ENCODE results near the gene FBXO36.
A peak's percentile ranks its signal among the peaks of the same experiment; 100 is the strongest.
"Not testable (repeated sequence)": the region's sequence is repeated elsewhere in the genome, so short reads cannot be mapped to it uniquely, and the experiment has no call there.

The FBXO36 gene

DNA sequence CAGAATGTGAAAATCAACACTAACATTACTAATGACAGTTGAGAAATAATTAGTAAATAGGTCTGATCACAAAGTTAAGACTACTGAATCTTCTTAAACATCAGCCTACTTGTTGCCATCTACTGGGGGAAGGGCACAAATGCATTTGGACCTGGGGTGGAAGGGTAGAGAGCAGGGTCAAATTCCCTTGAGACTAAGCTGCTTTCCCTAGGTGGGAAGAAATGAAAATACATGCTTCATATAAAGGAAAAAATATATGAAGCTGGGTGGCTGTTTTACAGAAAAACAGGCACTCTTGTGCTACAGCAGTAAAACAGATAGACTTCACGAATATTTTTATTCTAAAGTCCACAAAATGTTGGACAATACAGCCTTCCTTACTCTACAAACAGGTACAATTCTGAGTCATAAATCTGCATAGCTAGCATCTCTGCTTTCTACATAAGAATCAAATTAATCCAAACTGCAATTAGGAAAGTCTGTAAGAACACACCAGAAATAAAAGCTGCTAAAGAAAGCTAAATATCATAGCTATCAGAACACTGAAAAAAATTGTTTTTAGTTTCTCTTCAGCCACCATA, 11.4 kb upstream of the FBXO36 start:
- no peak for DNase-seq (ENCODE audit: low read depth in 2 of 2, low spot score in 1 of 2)

DNA sequence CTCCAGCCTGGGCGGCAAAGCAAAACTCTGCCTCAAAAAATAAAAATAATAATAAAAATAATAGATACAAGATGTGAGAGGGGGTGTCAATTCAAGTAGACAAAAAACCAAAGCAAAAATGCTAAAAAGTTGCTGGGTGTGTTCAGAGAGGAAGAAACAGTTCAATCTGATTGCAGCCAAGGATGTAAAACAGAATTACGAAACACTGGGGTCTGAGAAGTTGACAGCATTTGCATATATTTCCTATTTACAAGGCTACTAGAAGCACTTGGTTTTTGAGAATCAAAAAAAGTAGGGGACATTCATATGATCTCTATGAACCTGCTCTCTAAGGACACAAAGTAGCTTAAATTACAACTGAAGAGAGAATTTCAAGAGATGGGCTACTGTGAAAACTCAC, 8.1 kb upstream of the FBXO36 start:
- no peak for DNase-seq (ENCODE audit: low read depth in 2 of 2, low spot score in 1 of 2)

GRCh38 chr2:229917793-229918192, 4.5 kb upstream of the FBXO36 start:
- DNase-seq (ENCODE audit: low read depth in 2 of 2, low spot score in 1 of 2): no peak

- no peak for DNase-seq (ENCODE audit: low read depth in 2 of 2, low spot score in 1 of 2)
These were observed 2.2 kb upstream of the FBXO36 start for GRCh38 chr2:229920011-229920641.

DNA sequence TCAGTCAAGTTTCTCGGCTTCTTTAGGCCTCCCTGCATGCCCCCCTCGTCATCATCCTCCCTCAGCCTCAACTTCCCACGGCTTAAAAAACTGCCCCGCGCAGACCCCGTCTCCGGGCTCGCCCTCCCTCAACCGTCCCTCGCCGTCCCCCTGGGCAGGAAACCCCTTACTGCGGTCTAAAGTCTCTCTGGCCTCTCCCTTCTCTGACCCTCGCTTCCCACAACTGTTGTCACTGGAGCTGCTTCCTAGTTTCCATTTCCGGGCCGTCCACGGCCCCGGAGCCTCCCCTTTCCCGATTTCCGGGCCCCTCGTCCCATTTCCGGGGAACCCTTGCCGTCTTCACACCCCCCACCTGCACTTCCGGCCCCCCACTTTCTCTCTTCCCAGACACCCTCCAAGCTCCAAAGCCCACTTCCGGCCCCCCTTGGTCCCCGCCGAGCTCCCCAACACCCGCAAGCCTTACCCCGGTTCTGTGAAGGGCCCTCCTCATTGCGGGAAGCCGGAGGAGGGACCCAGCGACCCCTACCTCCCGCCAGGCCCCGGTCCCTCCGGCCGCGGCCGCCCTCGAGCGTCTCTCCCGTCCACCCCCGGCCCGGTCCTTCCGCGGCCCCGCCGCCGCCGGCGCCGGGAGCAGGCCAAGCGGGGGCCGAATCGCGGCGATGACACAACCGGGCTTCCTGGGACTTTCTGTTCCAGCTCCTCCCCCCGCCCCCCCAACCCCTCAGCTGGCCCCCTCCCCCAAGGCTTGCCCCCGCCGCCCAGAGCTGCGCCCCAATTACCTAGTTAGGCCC, 1.0 kb upstream of the FBXO36 start:
- peak; percentile 38 to 41 for DNase-seq (ENCODE audit: low read depth in 2 of 2, low spot score in 1 of 2)

DNA sequence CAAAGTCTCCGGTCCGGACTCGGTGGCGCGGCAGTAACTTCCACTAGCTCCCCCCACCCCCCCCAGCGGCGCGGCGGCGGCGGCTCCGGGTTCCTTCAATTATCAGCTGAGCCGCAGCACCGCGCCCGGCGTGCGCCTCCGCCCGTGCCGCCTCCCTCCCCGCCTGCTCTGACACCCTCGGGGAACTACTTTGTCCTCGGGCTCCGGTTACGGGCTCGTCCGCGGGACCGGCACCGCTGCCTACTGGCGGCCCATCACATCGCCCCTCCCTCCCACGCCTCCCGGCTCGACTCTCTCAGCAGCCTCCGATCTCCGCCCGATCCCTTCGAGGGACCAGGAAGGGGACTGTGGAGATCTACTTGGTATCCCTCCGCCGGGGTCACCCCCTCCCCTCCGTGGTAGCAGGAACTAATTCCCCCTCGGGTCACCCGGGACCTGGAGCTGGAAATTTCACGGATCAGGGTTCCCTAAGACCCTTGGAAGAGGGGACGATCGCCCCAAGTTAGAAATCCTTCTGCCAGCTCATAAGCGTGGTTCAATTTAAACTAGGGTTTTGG, 333 bp upstream of the FBXO36 start, which contains the start of gene TRIP12:
TRIP12 (minus strand) TSS at position 118 of the 557 bp plus-strand sequence. CDS start 41,930 bp downstream, outside the sequence.
- DNase-seq (ENCODE audit: low read depth in 2 of 2, low spot score in 1 of 2): peak; percentile 71 to 74

DNA sequence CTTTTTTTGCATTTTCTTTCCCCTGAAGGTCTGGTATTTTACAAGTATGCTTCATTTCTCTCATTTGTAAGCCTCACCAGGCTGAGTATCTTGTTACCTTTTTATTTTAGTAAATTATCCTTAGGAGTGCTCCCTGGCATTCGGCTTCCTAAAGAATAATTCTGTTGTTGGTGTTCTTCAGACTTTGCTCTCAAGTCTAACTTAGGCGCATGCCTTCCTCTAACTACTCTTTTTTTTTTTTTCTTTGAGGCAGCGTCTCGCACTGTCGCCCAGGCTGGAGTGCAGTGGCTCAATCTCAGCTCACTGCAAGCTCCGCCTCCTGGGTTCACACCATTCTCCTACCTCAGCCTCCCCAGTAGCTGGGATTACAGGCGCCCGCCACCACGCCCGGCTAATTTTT, 2.2 kb downstream of the FBXO36 start:
- DNase-seq (ENCODE audit: low read depth in 2 of 2, low spot score in 1 of 2): not testable (repeated sequence)

DNA sequence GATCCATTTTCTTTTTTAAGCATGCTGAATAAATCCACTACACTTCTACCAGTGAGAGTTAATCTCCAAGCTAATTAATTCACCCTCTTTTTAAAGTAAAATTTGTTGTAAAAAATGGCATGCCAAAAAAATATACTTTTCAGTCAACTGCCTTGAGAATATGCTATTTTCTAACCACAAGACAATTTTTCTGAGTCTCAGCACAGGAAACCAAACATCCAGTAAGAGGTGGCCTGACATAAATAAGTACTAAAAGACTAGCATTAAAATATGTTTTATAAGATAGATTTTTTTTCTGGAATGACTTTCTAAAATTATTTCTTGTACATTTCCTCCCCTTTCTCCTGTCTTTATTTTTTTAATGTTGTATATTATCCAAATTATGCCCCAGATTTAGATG, 2.9 kb downstream of the FBXO36 start:
- no peak for DNase-seq (ENCODE audit: low read depth in 2 of 2, low spot score in 1 of 2)

- no peak for DNase-seq (ENCODE audit: low read depth in 2 of 2, low spot score in 1 of 2)
These were observed 5.6 kb downstream of the FBXO36 start for GRCh38 chr2:229927817-229928321.

- no peak for DNase-seq (ENCODE audit: low read depth in 2 of 2, low spot score in 1 of 2)
These were observed 8.4 kb downstream of the FBXO36 start for GRCh38 chr2:229930656-229931055.

- DNase-seq (ENCODE audit: low read depth in 2 of 2, low spot score in 1 of 2): no peak
These were observed 8.9 kb downstream of the FBXO36 start for GRCh38 chr2:229931241-229931640.

DNA sequence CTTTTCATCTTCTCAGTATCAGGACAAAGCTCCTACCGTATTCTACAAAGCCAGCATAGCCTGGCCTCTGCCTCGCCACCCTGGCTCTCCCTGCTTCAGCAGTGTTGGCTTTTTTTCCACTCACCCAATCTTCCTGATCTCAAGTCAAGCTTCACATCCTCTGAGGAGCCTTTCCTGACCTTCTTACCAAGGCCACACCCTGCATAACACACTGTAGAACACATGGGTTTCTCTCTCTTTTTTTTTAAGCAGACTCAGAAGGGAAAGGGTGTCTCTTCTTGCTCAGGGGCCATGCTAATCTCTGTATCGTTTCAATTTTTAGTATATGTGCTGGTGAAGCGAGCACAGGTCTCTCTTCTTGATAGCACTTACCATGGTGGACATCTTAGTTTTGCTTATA, 15.2 kb downstream of the FBXO36 start:
- DNase-seq (ENCODE audit: low read depth in 2 of 2, low spot score in 1 of 2): no peak

DNA sequence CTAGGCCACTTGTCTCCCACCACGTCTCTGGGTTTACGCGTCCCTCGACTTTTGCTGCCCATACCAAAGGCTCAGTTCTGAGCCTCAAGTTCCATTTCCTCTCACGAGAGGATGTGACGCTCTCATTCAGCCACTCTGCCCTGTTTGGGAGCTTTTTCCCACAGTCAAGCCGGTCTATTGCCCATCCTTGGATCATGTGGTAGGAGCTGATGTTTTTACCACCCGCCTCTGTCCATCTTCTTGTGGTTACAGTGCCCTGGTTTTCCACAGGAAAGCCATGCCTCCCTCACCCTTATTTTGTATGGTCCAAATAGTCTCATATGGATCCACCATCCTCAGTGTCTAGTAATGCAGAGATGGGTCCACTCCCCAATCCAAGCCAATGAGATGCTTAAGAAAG, 20.4 kb downstream of the FBXO36 start:
- no peak for DNase-seq (ENCODE audit: low read depth in 2 of 2, low spot score in 1 of 2)

DNA sequence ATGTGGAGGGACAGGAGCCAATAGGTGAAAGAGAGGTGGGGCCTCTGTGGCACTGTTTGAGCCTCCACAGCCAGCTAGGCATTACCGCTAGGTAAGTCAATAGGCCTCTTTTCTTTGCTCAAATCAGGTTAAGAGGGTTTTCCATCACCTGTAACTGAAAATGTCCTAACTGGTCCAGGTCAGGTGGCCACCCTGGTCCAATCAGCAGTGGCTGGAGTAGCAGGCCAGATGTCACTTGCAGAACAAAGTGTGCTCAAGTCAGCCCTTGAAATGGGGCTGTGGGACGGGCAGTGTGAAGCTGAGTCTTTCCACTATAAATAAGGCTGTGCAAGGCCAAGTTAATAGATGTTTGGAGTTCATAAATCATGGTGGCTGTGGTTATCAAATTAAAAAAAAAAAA, 20.9 kb downstream of the FBXO36 start:
- no peak for DNase-seq (ENCODE audit: low read depth in 2 of 2, low spot score in 1 of 2)

- no peak for DNase-seq (ENCODE audit: low read depth in 2 of 2, low spot score in 1 of 2)
These were observed 21.6 kb downstream of the FBXO36 start for GRCh38 chr2:229943770-229944449.

DNA sequence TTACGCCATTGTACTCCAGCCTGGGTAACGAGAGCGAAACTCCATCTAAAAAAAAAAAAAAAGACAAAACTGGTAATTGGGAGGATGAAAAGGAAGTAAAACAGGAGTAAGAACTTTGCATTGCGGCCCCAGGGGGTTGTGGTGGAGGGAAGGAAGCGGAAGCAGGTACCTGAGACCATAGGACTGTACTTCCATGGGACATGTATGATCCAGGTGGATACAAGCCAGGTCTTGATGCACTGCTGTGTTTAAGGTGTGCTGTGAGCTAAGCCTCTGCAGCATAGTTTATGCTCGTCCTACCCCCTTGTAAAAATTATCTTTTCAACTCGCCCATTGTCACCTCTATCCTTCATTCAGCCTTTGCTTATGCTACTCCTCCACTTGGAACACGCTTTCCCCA, 23.7 kb downstream of the FBXO36 start:
- no peak for DNase-seq (ENCODE audit: low read depth in 2 of 2, low spot score in 1 of 2)

DNA sequence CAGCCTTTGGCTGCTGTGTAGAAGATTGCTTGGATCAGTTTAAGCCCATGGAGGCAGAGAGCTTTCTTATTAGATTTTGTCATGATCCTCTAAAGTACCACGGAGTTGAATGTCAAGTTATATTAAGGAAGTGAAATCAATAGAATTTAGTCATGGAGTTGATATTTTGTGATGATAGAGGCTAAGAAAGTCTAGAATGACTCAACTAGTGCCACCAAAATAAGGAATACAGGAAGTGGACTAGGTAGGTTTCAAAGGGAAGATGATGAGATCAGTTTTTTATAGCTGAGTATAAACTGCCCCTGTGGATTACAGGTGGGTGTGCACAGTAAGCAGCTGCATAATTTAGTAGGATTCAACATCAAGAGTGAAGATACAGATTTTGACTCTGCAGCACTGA, 25.2 kb downstream of the FBXO36 start:
- no peak for DNase-seq (ENCODE audit: low read depth in 2 of 2, low spot score in 1 of 2)

- DNase-seq (ENCODE audit: low read depth in 2 of 2, low spot score in 1 of 2): no peak
These were observed 30.0 kb downstream of the FBXO36 start for GRCh38 chr2:229952256-229952835.

- DNase-seq (ENCODE audit: low read depth in 2 of 2, low spot score in 1 of 2): no peak
These were observed 33.4 kb downstream of the FBXO36 start for GRCh38 chr2:229955663-229956062.

- DNase-seq (ENCODE audit: low read depth in 2 of 2, low spot score in 1 of 2): no peak
These were observed 34.2 kb downstream of the FBXO36 start for GRCh38 chr2:229956491-229956890.

DNA sequence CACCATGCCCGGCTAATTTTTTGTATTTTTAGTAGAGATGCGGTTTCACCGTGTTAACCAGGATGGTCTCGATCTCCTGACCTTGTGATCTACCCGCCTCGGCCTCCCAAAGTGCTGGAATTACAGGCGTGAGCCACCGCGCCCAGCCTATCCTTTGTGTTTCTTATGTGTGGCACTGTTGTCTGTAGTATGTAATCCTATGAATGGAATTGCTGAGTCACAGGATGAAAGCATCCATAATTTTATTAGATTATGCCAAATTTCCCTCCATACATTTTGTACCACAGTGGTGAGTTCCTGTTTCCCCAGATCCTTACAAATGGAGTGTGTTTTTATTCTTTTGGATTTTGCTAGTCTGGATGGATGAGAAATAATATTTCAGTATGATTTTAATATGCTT, 41.3 kb downstream of the FBXO36 start:
- DNase-seq (ENCODE audit: low read depth in 2 of 2, low spot score in 1 of 2): not testable (repeated sequence)
